Tibial artery (tissue), 4 donors: ENCODE results near the gene PLAGL1.

Experiments
- DNase-seq, 2 donors: peaks; one replicate each; pipeline ENCODE4 v3.0.0-alpha.2; 2019
- H3K27ac ChIP-seq, 2 donors: fragments of 200-600 bp; sonication (generic) in 1 of 2; 1 replicate in 1 of 2; 2 replicates in 1 of 2; pipeline ENCODE4 v1.5.1; 2018 to 2019; ENCODE audit warnings: mild to moderate bottlenecking in 1 of 2
- H3K27me3 ChIP-seq, 2 donors: fragments of 200-600 bp; sonication (generic) in 1 of 2; one replicate each; pipeline versions ENCODE4 v1.5.1 to v1.6.0; 2016 to 2019
- H3K36me3 ChIP-seq, 3 donors: fragments of 200-600 bp; sonication (generic) in 2 of 3; one replicate each; pipeline ENCODE4 v1.5.1; 2016 to 2019; ENCODE audit warnings: mild to moderate bottlenecking in 2 of 3
- H3K4me1 ChIP-seq, 4 donors: fragments of 200-600 bp; sonication (generic) in 2 of 4; 1 replicate in 3 of 4; 2 replicates in 1 of 4; pipeline ENCODE4 v1.5.1; 2016 to 2019
- H3K4me3 ChIP-seq, 2 donors: fragments of 200-600 bp; sonication (generic) in 1 of 2; 1 replicate in 1 of 2; 2 replicates in 1 of 2; pipeline ENCODE4 v1.5.1; 2018 to 2019; ENCODE audit warnings: mild to moderate bottlenecking in 2 of 2
- H3K9me3 ChIP-seq, 3 donors: fragments of 200-600 bp; sonication (generic) in 1 of 3; one replicate each; pipeline ENCODE4 v1.5.1; 2016 to 2019
- CTCF ChIP-seq, 2 experiments: fragments of 200-600 bp in 1 of 2; fragments of 450-650 bp in 1 of 2; IDR thresholded peaks; one replicate each; pipeline ENCODE4 v1.5.1; 2017 to 2019; ENCODE audit warnings: antibody characterized with exemption in 2 of 2, mild to moderate bottlenecking in 1 of 2, moderate library complexity in 1 of 2
- intact Hi-C: fragments of 100-400 bp; cut with DNase I; formaldehyde crosslinking; loops from one replicate; pipeline ENCODE4 v1.15.0; 2023; ENCODE audit warnings: low total_unique reads

PLAGL1 gene

GRCh38 chr6:143967706-143968376 is 40.2 kb downstream of the PLAGL1 start:
- H3K9me3 ChIP-seq: no peaks in the 10 kb centered on the region
- TF ChIP-seq CTCF (IDR thresholded peaks at IDR 0.05): no peak
- H3K36me3 ChIP-seq: peaks cover 0 to 20% (median 11%) of the 10 kb centered on the region in 3 donors
- DNase-seq: no peak
- H3K27me3 ChIP-seq: no peaks in the 10 kb centered on the region
- intact Hi-C loops: no loop called here
- no peak overlapping the region for H3K4me3 ChIP-seq
- H3K4me1 ChIP-seq: peaks cover 0 to 44% (median 8%) of the 10 kb centered on the region in 4 donors
- H3K27ac ChIP-seq: no peak overlapping the region

- Histone ChIP-seq H3K4me1 (peaks cover 0 to 34% (median 8%) of the 10 kb centered on the region in 4 donors), H3K36me3 (peaks cover 0 to 20% (median 11%) of the 10 kb centered on the region in 3 donors), H3K4me3 (no peak overlapping the region), H3K9me3 (no peaks in the 10 kb centered on the region), H3K27ac (no peak overlapping the region), H3K27me3 (no peaks in the 10 kb centered on the region)
- TF ChIP-seq CTCF (IDR thresholded peaks at IDR 0.05): no peak
- intact Hi-C loops: no loop called here
- no peak for DNase-seq
Observed at GRCh38 chr6:143966312-143966711, 41.7 kb downstream of the PLAGL1 start.

GRCh38 chr6:143965503-143966171 is 42.4 kb downstream of the PLAGL1 start:
- no peaks in the 10 kb centered on the region for H3K27me3 ChIP-seq
- peaks cover 0 to 27% (median 7%) of the 10 kb centered on the region in 4 donors for H3K4me1 ChIP-seq
- H3K4me3 ChIP-seq: no peak overlapping the region
- H3K36me3 ChIP-seq: peaks cover 0 to 20% (median 11%) of the 10 kb centered on the region in 3 donors
- H3K27ac ChIP-seq: no peak overlapping the region
- DNase-seq: no peak
- TF ChIP-seq CTCF (IDR thresholded peaks at IDR 0.05): no peak
- intact Hi-C loops: no loop called here
- H3K9me3 ChIP-seq: no peaks in the 10 kb centered on the region

- H3K36me3 ChIP-seq: peaks cover 0 to 23% (median 11%) of the 10 kb centered on the region in 3 donors
- no peak overlapping the region for H3K4me3 ChIP-seq
- intact Hi-C loops: no loop called here
- H3K27ac ChIP-seq: no peak overlapping the region
- H3K9me3 ChIP-seq: no peaks in the 10 kb centered on the region
- no peak for TF ChIP-seq CTCF (IDR thresholded peaks at IDR 0.05)
- DNase-seq: no peak
- peaks cover 0 to 18% (median 2%) of the 10 kb centered on the region in 4 donors for H3K4me1 ChIP-seq
- H3K27me3 ChIP-seq: no peaks in the 10 kb centered on the region
Observed at GRCh38 chr6:143964674-143965081, 43.4 kb downstream of the PLAGL1 start.

DNA sequence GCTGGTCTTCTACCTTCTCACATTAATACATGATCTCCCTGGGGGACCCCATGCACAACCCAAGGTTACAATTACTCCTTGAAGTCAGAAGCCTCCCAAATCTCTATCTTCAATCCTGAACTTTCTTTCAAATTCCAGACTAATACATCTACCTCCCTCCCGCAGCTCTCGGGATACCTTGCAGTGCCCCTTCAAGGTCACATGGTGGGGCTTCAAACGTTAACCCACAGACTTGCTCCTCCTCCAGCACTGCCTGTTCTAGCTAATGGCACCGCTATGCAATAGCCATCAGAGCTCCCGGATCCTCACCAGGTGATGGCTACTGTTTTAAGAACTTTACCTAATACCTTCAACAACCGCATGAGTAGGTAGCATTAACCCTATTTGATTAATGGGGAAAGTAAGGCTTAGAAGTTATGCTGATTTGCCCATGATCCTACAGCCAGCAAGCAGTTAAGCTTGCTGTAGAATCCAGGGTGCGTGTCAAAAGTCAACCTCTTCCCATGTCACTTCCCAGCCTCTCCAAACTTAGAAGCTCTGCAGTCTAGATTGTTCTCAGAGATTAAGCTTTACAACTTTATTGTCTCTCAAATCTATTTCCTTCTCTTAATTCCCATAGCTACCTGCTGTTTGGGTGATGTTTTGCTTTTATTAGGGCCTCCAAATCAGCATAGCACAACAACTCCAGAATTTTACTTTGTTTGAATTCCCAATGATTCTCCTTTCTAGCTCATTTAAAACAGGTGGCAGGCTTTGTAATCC is 44.7 kb downstream of the PLAGL1 start:
- no peak for TF ChIP-seq CTCF (IDR thresholded peaks at IDR 0.05)
- H3K4me1 ChIP-seq: peaks cover 0 to 10% (median 2%) of the 10 kb centered on the region in 4 donors
- DNase-seq: no peak
- H3K4me3 ChIP-seq: no peak overlapping the region
- H3K36me3 ChIP-seq: peaks cover 0 to 24% (median 11%) of the 10 kb centered on the region in 3 donors
- intact Hi-C loops: no loop called here
- no peaks in the 10 kb centered on the region for H3K27me3 ChIP-seq
- H3K27ac ChIP-seq: no peak overlapping the region
- H3K9me3 ChIP-seq: no peaks in the 10 kb centered on the region
